ENCODE measurements around the gene GCN1.

GCN1 gene

GRCh38 chr12:120142231-120142877 lies 52.2 kb downstream of the GCN1 start:
- no peak for DNase-seq (ENCODE audit: low read depth in 2 of 2)

- no peak for DNase-seq (ENCODE audit: low read depth in 2 of 2)
Measured at GRCh38 chr12:120141336-120141735, 53.2 kb downstream of the GCN1 start.

DNA sequence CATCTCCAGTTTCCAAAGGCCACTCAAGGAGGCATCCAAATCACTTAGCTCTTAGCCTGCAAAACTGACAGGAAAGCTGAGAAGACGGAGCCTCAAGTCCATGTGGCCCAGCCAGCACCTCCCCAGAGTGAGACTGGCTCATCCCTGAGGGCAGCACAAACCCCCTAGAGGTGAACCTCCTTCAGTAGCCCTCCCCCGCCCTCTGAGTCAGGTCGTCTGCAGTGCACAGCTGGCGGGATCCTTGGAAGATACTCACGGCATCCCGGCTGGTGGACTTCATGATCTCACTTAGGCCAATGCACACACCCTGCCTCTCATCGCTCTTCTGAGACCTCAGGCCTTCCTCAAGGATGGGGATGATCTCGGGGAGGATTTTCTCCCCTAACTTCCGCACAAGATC lies 53.9 kb downstream of the GCN1 start:
- DNase-seq (ENCODE audit: low read depth in 2 of 2): no peak

GRCh38 chr12:120139958-120140357 lies 54.6 kb downstream of the GCN1 start:
- no peak for DNase-seq (ENCODE audit: low read depth in 2 of 2)

GRCh38 chr12:120138366-120138765 lies 56.1 kb downstream of the GCN1 start:
- no peak for DNase-seq (ENCODE audit: low read depth in 2 of 2)

- no peak for DNase-seq (ENCODE audit: low read depth in 2 of 2)
Measured at GRCh38 chr12:120137833-120138232, 56.7 kb downstream of the GCN1 start.

GRCh38 chr12:120136093-120136770 lies 58.3 kb downstream of the GCN1 start:
- no peak for DNase-seq (ENCODE audit: low read depth in 2 of 2)

DNA sequence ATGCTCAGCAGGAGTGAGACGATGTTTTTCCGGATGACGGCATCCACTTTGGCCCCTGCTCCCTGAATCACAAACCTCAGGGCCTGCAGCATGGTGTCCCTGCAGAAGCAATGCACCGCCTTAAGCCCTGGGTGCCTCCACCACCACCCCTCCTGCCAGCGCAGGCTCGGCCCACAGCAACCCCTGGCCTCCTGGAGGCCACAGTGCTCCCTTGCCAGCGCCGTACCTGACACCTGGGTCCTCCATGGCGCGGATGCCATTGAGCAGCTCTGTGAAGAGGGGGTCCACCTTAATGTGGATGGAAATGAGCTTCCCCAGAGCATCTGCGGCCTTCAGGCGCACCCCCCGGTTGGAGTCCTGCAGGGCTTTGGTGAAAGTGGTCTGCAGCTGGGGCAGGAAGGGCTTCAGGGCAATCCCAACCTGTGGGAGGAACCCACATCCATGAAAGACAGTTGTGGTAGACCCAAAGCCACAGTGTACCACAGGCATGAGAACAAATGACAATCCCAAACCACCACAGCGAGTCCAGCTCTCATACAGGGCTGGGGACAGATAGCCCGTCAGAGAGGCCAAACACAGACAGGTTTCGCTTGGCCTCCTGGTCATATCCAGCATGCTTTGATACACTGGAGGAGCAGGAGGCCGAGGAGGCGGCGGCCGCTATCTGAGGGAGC lies 60.1 kb downstream of the GCN1 start:
- no peak for DNase-seq (ENCODE audit: low read depth in 2 of 2)

GRCh38 chr12:120132863-120133385 lies 61.6 kb downstream of the GCN1 start:
- no peak for DNase-seq (ENCODE audit: low read depth in 2 of 2)

- no peak for DNase-seq (ENCODE audit: low read depth in 2 of 2)
Measured at GRCh38 chr12:120132054-120132836, 62.3 kb downstream of the GCN1 start.

GRCh38 chr12:120131116-120131515 lies 63.4 kb downstream of the GCN1 start:
- DNase-seq (ENCODE audit: low read depth in 2 of 2): no peak

DNA sequence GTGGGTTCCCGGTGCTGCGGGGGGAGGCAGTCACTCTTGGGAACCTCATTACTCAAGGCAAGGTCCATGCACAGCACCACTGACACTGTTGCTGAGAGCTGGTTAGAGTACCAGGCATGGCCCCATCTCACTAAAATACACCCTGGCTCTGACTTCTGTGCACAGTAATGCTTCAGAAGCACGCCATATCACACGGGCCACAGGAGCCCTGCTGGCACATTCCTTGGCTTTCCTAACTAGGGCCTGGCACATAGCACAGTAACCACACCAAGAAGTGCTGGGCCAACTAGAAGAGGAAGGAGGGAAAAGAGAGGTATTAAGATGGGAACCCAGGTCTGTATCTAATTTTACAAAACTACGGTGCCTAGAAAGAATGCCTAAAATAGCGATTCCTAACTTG lies 64.5 kb downstream of the GCN1 start:
- no peak for DNase-seq (ENCODE audit: low read depth in 2 of 2)

GRCh38 chr12:120126635-120127005 lies 67.9 kb downstream of the GCN1 start:
- no peak for DNase-seq (ENCODE audit: low read depth in 2 of 2)

- DNase-seq (ENCODE audit: low read depth in 2 of 2): no peak
Measured at GRCh38 chr12:120125792-120126634, 68.5 kb downstream of the GCN1 start.

DNA sequence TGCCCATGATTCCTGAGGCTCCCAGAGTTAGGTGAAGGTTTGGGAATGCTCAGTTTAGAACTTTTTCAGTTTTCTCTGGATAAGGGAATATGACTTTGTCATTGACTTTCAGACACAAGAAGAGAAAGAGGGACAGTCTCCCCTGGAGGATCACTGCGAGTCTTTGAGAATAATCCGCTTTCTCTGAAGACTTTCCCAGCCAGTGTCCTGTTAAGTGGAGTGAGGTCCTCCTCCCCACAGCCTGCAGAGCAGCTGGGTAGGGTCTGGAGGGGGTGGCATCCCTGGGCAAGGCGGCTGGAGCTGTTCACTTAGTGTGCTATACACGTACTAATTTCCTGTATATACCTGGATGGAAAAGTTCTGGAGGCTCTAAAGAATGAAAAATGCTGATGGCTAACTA lies 69.5 kb downstream of the GCN1 start:
- no peak for DNase-seq (ENCODE audit: low read depth in 2 of 2)

- DNase-seq (ENCODE audit: low read depth in 2 of 2): no peak
Measured at GRCh38 chr12:120121766-120122293, 72.7 kb downstream of the GCN1 start.

GRCh38 chr12:120121343-120121742 lies 73.2 kb downstream of the GCN1 start:
- DNase-seq (ENCODE audit: low read depth in 2 of 2): no peak

- no peak for DNase-seq (ENCODE audit: low read depth in 2 of 2)
Measured at GRCh38 chr12:120119271-120119973, 75.1 kb downstream of the GCN1 start.

- peak; percentile 28 to 41 for DNase-seq (ENCODE audit: low read depth in 2 of 2)
Measured at GRCh38 chr12:120118321-120119061, 76.0 kb downstream of the GCN1 start.

- no peak for DNase-seq (ENCODE audit: low read depth in 2 of 2)
Measured at GRCh38 chr12:120117961-120118320, 76.6 kb downstream of the GCN1 start.

All from fibroblast of skin of left quadriceps (primary cell).